ENCODE measurements around the gene CRB2.
"Not testable (repeated sequence)": the region's sequence is repeated elsewhere in the genome, so short reads cannot be mapped to it uniquely, and the experiment has no call there.

The CRB2 gene

GRCh38 chr9:123377211-123377971, 21.4 kb downstream of the CRB2 start:
- DNase-seq (ENCODE audit: low read depth in 2 of 3, low spot score in 2 of 3), result no peak

DNA sequence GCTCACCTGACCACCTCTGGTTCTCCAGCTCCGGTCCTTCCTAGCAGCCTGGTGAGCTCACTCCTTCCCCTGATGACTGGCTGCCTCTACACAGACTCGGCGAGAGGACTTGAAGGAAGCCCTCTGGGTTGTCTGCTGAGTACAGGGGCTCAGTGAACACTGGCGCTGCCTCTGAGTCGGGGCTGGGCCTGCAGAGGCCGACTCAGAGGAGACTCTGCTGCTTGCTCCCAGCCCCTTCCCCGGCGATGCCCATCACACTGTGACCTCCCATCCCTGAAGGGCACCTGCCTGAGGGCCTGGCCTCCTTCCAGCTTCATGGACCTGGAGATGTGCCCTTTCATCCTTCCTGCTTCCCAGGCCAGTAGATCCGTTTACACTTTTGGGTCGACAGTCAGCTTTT, 22.0 kb downstream of the CRB2 start:
- no peak for DNase-seq (ENCODE audit: low read depth in 2 of 3, low spot score in 2 of 3)

GRCh38 chr9:123378956-123379660, 23.1 kb downstream of the CRB2 start:
- no peak for DNase-seq (ENCODE audit: low read depth in 2 of 3, low spot score in 2 of 3)

DNA sequence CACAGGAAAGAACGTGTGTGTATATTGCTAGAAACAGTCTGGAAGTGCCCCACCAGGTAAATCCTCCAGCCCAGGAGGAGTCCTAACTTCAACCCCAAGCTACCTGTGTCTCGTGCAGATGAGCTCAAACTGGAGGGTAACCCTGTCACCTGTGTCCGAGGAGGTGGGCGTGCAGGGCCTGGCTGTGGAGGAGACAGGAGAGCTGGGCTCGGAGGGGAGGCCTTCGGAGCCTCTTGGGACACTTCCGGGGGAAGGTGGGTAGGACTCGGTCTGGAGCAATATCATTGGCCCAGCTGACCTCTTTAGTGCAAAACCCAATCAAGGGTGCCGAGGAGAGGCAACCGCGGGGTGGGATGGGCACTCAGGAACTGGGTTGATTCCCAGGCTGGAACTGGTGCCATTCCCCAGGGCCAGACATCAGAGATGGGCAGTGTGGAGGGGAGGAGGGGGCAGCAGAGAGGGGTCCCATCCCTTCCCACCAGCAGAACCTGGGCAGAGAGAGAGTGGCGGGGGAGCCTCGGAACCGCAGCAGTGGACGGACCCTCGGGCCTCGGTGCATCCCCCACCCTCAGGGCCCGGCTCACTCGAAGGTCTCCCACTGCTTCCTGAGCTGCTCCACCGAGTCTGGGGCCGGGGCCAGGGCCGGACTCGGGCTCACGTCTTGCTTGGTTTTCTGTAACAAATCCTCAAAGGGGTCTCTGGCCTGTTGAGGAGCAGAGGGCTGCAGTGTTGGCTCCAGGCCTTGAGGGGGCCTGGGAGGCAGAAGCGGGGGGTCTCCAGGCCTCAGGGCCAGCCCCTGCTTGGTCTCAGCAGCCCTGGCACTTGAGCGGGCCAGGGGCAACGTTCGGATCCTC, 25.1 kb downstream of the CRB2 start:
- no peak for DNase-seq (ENCODE audit: low read depth in 2 of 3, low spot score in 2 of 3)

GRCh38 chr9:123382653-123383511, 26.9 kb downstream of the CRB2 start:
- no peak for DNase-seq (ENCODE audit: low read depth in 2 of 3, low spot score in 2 of 3)

DNA sequence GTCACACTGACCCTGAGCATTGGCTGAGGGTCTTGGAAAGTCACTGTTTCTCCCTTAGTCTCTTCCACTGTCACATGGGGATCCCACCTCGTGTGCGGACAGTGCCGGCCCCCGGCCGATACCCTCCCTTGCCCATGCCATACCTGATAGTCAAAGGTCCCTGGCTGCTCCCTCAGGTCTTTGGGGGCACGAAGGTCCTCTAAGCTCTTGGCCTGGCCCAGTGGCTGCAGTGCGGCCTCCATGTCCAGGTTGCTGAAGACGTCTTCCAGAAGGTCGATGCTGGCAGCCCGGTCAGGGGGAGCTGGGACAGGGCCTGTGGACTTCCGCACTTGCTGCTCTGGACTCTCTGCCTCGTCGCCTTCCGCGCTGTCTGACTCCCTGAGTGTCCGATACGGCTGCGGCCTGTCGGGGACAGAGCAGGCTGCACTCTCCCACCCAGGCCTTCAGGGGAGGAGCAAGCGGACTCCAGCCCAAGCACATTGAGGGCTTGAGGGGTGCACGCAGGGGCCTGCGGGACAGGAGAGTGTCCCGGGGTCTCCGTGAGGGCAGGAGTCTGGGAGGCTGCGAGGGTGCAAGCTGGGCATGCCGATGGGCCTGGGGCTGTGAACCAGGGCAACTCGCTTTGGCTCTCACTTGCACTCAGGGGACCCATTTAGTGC, 27.6 kb downstream of the CRB2 start:
- DNase-seq (ENCODE audit: low read depth in 2 of 3, low spot score in 2 of 3), result no peak

GRCh38 chr9:123387686-123388085, 31.7 kb downstream of the CRB2 start:
- DNase-seq (ENCODE audit: low read depth in 2 of 3, low spot score in 2 of 3), result no peak

DNA sequence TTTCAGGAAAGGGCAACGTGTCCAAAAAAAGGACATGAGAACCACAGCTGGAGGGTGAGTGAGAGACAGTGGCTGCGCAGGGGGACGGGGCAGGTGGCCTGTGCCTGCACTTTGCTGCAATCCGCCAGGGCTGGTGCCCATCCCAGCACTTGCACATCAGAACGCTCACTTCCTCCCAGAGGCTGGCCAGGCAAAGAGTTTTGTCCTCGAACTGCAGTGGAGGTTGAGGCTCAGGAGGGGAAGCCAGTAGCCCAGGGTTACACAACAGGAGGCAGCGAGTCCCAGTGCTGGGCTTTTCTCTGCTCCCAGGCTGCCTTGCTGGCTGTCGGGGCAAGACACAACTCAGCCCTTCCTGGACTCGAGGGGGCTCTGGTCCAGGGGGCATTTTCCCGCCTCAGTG, 33.1 kb downstream of the CRB2 start:
- DNase-seq (ENCODE audit: low read depth in 2 of 3, low spot score in 2 of 3), result no peak

GRCh38 chr9:123389698-123390097, 33.7 kb downstream of the CRB2 start:
- no peak for DNase-seq (ENCODE audit: low read depth in 2 of 3, low spot score in 2 of 3)

- DNase-seq (ENCODE audit: low read depth in 2 of 3, low spot score in 2 of 3), result no peak
These were observed 34.5 kb downstream of the CRB2 start for GRCh38 chr9:123390337-123391135.

DNA sequence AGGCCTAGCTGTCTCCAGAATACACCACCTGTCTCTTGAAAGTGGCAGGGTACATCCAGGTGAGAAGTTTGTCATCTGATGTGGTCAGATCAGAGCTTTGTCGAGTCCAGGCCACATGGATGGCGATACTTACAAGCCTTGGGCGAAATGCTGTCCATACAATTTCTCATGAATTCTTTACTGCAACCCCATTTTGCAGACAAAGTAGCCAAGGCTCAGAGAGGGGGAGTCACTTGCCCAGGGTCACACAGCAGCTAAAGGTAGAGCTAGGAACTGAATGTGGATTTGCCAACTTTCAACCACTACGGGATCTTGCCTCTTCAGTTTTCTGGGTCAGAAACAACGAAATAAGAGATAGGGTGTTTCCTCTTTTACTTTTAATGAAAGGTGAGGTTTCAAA, 35.2 kb downstream of the CRB2 start:
- no peak for DNase-seq (ENCODE audit: low read depth in 2 of 3, low spot score in 2 of 3)

DNA sequence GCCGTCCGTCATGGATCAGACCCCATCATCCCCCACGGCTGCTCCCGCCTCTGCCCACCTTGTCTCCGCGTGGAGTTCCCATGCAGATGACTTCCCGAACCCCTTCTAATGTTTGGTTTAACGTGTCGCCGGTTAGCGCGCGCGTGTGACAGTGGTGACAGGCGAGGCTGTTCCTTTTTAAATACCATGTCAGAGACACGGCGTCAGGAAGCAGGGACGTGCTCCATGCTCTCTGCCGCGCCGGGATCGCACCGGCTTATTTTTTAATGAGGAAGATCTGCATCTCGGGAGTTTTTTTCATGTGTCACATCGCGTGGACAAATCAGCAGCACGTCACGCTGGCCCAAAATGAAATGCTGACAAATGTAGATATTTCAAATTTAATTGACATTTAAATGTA, 35.9 kb downstream of the CRB2 start:
- no peak for DNase-seq (ENCODE audit: low read depth in 2 of 3, low spot score in 2 of 3)

GRCh38 chr9:123392802-123393201, 36.8 kb downstream of the CRB2 start:
- DNase-seq (ENCODE audit: low read depth in 2 of 3, low spot score in 2 of 3), result no peak

DNA sequence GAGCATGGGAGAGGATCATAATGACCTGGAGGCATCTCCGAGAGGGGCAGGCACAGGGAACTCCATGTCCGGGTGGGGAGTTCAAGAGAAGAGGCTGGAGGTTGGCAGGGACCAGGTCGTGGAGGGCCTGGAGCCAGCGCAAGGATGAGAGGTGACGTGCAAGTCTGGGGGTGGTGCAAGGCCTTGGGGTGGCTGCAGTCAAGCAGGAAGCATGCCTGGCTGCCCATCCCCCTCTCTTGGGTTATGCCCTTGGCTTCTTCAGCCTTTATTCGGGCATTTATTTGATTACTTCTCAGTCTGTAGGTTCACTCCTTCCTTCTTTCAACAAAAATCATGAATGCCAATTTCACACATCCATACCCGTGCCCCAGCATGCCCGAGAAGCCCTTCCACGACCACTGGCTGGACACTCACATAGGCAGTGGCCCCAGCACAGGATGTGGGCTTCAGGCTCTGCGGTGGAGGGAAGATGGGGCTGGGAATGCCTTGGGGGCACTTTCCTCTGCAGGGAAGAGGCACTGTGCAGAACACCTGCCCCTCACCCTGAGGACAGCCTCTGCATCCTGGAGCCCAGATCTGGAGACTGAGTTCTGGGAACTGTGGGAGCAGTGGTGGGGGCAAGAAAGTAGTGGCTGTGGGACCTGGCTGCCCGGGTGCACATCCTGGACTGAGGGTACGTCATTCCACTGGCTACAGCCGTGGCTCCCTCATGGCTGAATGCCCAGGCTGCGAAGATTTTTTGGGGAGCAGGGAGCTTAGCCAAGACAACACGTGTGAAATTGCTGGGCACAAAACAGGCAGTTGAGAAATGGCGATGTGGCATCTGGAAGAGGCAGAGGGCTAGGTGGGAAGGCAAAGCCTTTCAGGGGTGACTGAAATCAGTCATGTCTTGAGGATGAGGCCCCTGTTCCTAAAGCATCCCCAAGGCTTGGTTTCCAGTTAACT, 38.6 kb downstream of the CRB2 start:
- DNase-seq (ENCODE audit: low read depth in 2 of 3, low spot score in 2 of 3), result no peak

DNA sequence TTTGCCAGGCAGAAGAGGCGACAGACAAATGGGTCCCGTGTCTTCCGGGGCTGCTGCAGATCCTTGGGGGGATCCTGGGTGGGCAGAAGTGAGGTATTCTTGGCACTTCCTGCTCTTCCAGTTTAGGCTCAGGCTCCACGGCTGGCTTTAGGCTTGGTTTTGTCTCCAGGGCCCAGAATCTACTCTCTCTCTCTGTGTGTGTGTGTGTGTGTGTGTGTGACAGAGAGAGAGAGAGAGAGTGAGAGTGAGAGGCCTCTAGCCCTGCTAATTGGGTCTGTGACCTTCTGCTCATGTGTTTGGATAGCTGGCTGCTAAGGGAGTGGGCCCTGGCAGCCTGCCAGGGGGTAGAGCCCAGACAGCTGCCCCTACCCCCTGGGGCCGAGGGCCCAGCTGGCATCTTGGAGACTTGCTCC, 39.3 kb downstream of the CRB2 start:
- no peak for DNase-seq (ENCODE audit: low read depth in 2 of 3, low spot score in 2 of 3)

DNA sequence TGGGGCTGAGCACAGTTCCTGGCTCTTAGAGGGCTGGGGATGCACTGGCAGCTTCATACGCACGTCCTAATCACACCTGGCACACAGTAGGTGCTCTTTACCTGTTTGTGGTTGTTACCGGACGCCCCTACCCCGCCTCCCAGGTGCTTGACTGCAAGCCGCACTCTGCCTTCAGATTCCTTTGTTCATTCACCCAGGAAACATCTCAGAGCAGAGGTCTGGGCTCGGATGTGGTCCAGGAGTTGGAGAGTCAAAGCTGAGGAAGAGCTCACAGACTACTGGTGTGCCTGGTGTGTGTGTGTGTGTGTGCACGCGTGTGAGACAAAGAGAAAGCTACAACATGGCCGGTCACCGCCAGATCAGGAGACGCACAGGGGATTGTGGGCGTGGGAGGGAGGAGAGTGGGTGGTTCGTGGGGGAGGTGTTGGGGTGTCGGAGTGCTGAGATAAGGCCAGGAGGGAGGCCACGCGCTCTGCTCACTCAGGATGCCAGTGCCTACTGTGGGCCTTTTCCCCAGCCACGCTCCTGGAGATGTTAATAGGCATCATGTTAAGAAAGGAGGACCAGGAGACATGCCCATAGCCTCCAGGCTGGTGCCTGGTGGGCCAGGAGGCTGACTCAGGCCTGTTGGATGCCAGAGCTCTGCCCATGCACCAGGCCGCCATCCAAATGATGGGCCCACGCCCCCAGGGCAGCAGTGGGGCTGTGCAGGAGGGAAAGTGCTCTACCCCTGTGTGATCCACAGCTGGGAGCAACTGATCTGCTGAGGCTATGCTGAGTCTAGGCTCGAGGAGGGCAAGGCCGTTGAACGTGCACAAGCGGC, 39.9 kb downstream of the CRB2 start:
- no peak for DNase-seq (ENCODE audit: low read depth in 2 of 3, low spot score in 2 of 3)

DNA sequence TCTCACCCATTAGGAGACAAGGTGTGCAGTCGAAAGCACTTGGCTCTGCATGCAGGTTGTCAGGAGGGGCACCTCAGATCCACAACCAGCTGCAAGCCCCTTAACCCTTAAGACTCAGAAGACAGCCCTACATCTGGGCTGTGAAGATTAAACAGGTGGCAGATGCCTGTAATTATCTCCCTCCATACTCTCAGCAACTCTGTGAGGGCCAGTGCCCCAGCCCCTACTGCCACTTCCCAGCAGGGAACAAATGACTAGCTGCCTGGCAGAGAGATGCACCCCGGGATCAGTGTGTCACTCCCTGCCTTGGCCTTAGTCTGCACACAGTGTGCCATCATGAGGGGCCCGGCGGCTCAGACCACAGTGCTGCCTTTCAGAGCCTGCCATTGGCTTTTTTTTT, 42.0 kb downstream of the CRB2 start:
- DNase-seq (ENCODE audit: low read depth in 2 of 3, low spot score in 2 of 3), result no peak

GRCh38 chr9:123398938-123399337, 42.9 kb downstream of the CRB2 start:
- DNase-seq (ENCODE audit: low read depth in 2 of 3, low spot score in 2 of 3), result not testable (repeated sequence)

Data from activated CD8-positive, alpha-beta memory T cell treated with anti-CD3 and anti-CD28 coated beads for 48 hours (primary cell).